D721Med (cell line): Measurements from ENCODE around the gene RTN4RL1.

ENCODE experiments used
- DNase-seq: peaks from one replicate; pipeline ENCODE4 v3.0.0; 2011; ENCODE audit warnings: low spot score; ENCODE audit not compliant: insufficient read length
- FAIRE-seq: peaks from 2 replicates; lab custom pipeline; 2011; peaks lifted over from hg19 to GRCh38; lab: Jason Lieb, UNC
- TF ChIP-seq, protein P1 (sequence below): IDR thresholded peaks from 2 replicates; pipeline ENCODE4 v1.5.1; 2012; ENCODE audit warnings: mild to moderate bottlenecking, control low read depth; ENCODE audit not compliant: insufficient read depth; ENCODE audit errors: missing control alignments

RTN4RL1 gene

DNA sequence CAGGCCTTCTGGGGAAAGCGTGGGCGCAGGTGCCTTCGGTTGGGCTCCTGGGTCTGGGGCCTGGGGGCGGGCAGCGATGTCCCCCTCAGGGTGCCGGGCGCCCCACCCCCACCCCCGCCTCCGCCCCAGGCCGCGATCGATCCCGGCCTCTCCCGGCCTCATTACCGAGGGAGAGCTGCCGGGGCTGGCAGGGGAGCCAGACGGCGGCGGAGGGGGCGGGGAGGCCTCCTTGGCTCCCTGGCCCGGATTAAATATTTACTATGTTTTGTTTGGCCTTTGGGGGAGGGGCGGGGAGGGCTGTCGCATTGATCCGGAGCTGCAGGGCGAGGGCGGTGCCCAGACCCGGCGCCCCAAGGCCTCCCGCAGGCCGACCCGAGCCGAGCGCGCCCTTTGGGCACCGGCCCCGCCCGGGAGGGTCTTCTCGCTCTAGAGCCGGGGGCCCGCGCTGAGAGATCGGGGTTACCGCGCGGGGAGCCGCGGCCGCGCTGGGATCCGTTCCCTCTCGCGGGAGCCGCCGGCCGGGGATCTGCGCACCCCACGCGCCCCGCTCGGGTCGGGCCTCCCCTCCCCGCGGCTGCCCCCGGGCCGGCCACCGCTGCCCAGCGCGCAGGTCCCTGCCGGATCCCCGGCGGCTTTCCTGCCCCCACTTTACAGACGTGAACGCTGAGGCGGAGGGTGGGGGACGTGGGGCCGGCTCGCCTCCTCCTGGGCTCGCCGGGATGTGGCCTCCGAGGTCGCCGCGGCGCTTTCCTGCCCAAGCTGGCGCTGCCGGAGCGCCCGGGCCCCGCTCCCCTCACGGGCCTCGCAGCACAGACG, 27.0 kb downstream of the RTN4RL1 start:
- FAIRE-seq, result no peak
- TF ChIP-seq, protein P1, sequence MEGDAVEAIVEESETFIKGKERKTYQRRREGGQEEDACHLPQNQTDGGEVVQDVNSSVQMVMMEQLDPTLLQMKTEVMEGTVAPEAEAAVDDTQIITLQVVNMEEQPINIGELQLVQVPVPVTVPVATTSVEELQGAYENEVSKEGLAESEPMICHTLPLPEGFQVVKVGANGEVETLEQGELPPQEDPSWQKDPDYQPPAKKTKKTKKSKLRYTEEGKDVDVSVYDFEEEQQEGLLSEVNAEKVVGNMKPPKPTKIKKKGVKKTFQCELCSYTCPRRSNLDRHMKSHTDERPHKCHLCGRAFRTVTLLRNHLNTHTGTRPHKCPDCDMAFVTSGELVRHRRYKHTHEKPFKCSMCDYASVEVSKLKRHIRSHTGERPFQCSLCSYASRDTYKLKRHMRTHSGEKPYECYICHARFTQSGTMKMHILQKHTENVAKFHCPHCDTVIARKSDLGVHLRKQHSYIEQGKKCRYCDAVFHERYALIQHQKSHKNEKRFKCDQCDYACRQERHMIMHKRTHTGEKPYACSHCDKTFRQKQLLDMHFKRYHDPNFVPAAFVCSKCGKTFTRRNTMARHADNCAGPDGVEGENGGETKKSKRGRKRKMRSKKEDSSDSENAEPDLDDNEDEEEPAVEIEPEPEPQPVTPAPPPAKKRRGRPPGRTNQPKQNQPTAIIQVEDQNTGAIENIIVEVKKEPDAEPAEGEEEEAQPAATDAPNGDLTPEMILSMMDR, result no peak
- DNase-seq, result peak; percentile 72

DNA sequence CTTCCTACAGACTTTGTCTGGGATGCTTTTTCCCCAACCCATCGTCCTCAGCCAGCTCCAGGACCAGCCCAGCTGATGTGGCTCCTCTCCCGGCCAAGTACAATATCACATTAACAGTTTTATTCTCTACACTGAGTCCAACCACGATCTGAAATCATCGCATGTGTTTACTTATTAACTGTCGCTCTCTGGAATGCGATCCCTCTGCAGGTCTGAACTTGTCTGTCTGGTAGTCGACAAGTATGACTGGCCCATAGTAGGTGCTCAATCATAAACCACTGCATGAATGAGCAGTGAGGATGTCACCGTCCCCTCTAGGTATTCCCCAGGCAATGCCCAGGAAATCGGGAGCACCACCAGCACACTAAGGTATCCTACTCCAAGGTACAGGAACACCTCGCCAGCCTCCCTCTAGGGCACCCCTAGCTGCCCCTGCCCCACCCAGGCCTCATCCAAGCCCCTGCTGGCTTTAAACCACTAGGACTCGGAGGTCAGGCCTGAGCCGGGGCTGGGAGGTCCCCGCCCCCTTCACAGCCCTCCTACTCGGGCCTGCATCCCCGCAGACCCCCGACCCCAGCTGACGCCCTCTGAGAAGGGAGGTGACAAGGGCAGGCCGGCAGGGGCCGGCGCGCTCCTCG, 27.7 kb downstream of the RTN4RL1 start:
- FAIRE-seq (no peak), DNase-seq (no peak)
- TF ChIP-seq, protein P1, result no peak

DNA sequence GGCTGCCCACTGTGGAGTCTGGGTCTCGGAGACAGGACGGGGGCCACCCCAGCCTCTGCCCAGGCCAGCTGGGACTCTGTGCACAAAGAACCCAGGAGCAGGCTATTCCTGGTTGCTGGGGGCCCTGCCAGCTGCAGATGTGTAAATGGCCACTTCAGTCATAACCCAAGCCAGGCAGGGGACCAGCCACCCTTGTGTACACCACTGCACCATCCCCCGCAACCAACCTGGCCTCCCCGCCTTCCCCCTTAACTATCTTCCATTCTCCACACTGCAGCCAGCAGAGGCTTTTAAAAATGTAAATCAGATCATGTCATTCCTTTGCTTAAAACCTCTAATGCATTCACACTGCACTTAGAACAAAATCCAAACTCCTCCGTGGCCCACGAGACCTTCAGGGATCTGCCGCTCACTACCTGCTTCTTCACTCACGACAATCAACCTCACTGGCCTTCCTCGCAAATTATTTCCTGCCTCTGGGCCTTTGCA, 28.3 kb downstream of the RTN4RL1 start:
- FAIRE-seq (no peak), DNase-seq (no peak)
- TF ChIP-seq, protein P1, result no peak

DNA sequence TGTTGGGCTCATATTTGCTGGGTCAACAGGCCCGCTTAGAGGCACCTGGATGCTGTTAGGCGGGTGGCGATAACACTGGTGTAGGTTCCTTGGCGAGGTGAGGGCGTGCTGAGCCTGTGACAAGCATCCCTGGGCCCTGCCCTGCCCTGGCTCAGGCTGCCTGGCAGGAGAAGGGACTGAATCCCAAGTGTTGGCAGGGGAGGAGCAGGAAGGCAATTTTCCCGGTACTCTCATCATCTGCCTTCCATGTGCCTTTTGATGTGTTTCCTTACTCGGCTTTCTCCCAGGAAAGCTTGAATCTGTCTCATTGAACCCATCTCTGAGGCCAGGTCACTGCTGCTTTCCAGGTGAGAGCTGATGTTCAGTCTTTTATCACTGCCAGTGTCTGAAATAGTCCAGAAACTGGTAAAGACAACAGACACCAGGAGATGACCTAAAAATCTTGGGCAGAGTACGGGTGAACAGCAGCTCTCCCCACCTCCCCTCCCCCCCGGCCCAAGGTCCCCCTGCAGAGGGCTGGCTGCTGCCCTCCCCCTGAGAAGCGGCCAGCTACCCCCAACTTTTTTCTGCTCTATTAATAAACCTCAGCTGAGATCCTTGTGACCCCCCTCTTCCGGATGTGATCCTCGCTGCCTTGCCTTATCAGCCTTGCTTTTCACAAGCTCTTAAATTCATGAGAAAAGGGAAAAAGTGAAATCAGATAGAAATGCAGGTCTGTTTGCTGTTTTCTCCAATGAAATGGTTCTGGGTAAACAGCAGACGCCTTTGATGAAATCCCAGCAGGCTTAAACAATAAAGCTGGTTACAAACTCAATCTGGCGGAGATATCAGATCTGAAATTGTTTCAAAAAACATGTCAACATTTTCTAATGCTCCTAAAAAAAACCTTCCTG, 29.0 kb downstream of the RTN4RL1 start:
- TF ChIP-seq, protein P1, result no peak
- DNase-seq (no peak), FAIRE-seq (no peak)

DNA sequence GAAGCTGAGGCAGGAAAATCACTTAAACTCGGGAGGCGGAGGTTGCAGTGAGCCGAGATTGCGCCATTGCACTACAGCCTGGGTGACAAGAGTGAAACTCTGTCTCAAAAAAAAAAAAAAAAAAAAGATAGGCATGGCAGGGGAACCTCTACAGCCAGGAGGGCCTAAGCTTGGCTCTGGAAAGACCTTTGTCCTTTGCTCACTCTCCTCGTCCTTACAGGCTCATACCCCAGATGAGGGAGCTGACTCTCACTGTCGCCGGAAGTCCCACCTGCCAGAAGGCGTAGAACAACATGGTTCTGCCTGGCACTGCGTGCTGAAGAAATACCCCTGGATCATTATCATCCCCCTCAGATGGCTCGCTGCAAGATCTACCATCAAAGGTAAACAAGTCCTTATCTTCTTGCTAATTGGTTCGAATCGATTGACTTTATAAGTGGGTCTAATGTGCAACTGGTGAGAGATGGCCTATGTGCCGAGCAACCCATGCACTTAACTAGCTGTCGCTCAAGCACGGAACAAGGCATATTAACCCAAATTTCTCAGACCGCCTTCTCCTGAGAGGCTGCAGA, 29.7 kb downstream of the RTN4RL1 start:
- TF ChIP-seq, protein P1, result no peak
- FAIRE-seq (no peak), DNase-seq (no peak)

DNA sequence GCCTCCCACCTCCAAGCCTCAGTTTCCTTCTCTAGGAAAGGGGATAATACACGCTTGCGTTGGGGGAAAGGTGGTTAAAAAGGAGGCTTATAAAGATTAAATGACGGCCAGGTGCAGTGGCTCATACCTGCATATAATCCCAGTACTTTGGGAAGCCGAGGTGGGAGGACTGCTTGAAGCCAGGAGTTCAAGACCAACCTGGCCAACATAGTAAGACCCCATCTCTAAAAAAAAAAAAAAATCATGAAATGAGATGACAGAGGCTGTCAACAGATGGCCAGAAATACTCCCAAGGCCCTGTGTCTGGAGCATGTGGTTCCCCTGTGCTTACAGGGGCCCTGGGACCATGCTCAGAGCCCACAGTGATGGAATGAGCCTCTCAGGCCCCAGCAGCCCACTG, 30.4 kb downstream of the RTN4RL1 start:
- TF ChIP-seq, protein P1, result no peak
- DNase-seq (no peak), FAIRE-seq (no peak)
